GM21381 (cell line): ENCODE measurements around the gene DCBLD2.
"Not testable (repeated sequence)": the region's sequence is repeated elsewhere in the genome, so short reads cannot be mapped to it uniquely, and the experiment has no call there.

Source experiments
- ATAC-seq: cut with Tn5 transposase; IDR thresholded peaks from one replicate; pipeline ENCODE4 v1.9.1; 2021; ENCODE audit warnings: mild to moderate bottlenecking, moderate library complexity; ENCODE audit not compliant: unreplicated experiment

The DCBLD2 gene

DNA sequence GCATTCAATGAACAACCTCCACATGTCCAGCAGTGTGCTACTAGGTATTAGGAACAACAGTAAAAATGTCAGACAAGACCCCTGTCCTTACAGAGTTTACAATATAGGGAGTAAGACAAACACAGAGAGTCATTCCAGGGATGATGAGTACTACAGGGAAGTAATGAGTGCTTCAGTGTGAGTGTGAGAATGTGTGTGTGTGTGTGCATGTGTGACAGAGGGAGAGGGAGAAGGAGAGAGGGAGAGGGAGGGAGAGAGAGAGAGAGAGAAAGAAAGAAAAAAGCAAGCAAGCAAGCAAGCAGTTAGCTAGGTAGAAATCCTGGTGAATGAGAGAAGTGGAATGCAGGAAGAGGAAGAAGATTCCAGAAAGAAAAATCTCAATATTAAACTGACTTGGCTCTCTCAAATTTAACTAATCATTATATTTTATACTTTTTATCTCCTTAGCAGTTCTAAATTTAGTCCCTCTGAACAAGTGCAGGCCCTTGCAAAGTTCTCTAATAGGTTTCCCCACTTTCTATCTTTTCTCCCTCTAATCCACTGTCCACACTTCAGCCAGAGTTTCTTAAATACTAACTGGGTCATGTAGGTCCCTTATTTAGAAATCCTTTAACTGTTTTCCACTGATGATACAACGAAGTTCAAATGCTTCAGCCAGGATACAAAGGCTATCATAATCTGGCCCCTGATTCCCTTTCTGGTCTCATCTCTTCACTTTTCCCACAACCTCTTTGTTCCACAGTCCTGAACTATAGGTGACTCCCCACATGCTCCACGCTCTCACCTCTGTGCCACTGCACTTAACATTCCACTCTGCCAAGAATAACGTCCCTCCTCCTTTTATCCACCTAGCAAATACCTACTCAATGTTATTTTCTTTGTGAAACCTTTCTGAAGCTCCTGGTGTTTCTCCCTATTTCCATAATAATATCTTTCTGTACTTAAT, 10.3 kb downstream of the DCBLD2 start:
- ATAC-seq: no peak

DNA sequence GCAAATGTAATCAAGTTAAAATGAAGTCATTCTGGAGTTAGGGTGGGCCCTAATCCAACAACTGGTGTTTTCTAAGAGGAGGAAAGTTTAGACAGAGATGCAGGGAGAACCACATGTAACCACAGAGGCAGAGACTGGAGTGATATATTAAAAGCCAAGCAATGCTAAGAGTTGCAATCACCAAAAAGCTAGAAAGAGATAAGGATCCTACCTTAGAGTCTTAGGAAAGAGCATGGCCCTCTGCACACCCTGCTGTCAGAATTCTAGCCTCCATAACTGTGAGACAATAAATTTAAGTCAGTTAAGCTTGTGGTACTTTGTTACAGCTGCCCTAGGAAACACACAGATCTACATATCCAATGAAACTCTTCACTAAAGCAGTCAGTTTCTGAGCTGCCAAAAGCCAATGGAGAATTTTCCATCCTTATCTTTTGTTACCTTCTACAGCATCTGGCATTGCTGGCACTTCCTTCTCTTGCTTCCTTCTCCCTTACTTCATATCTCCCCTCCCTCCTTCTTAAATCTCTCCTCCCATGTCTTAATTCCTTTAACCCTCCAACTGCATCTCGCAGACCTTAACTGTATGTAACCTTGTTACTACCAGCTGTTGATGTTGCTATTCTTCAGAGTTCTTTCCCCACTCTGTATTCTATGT, 11.2 kb downstream of the DCBLD2 start:
- no peak for ATAC-seq

DNA sequence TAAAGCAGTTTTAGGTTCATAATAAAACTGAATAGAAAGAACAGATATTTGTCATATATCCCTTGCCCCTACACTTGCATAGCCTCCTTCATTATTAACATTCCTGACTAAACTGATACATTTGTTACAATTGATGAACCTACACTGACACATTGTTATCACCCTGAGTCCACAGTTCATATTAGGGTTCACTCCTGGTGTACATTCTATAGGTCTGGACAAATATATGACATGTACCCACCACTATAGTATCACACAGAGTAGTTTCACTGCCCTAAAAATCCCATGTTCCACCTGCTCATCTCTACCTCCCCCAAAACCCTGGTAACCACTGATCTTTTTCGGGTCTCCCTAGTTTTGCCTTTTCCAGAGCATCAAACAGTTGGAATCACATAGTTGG, 13.8 kb downstream of the DCBLD2 start:
- no peak for ATAC-seq

DNA sequence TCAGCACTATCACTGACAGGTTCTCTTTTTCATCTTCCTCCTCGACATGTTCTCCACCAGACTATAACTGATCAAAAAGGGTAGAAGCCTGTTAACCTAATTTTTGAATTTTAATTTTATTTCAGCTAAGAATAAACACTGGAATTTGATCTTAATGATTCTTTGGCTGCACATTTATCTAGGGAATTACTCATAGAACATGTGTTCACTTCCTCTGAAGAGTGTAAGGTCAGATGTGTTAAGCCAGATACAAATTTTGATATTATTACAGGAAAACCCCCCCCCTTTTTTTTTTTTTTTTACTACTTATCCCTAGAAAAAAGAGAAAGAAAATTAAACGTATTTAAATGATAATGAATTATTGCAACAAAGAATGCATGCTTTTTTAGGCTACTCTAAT, 15.0 kb downstream of the DCBLD2 start:
- ATAC-seq: no peak

DNA sequence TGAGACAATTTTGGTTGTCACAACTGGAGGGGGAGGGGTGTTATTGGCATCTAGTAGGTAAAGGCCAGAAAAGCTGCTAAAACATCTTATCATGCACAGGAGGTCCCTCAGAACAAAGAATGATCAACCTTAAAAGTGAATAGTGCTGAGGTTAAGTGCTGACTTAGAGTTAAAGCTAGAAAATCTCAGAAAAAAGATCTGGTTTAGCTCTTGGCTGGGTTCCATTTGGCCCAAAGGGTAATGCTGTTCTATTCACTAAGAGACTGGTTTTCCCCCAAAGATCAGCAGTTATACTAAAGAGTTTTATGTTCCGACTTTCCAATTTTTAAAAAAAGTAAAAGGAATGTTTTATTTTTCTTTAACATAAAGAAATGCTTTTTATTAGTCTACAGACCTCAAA, 15.6 kb downstream of the DCBLD2 start:
- ATAC-seq: no peak

DNA sequence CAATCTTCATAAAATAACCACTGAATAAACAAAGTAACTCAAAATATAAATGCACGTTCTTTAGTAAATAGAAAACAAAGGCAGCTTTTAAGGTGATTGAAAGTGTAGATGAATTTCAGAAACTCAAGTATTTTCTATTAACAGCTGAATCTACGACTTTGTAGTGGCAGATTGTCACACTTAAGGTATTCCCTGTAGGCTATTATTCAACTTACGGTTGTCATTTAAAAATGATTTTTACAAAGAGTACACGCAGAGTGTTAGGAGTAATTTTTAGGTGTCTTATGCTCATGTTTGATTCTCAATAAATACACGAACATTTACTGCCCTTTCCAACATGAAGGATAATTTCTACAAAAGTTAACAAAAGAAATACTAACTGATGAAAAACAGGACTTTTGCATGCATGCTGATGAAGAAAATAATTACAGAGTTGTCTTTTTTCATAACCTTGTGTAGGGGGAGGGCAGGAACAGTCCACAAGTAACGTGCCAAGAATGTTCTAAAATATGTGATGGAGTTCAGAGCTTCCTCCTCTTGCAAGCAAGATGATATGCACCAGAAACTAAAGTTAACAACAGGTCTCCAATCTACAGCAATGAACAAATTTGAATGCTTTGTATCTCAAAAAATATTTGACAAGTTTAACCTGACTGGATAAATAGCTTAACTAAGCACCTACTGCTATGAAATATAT, 16.7 kb downstream of the DCBLD2 start:
- ATAC-seq: no peak

DNA sequence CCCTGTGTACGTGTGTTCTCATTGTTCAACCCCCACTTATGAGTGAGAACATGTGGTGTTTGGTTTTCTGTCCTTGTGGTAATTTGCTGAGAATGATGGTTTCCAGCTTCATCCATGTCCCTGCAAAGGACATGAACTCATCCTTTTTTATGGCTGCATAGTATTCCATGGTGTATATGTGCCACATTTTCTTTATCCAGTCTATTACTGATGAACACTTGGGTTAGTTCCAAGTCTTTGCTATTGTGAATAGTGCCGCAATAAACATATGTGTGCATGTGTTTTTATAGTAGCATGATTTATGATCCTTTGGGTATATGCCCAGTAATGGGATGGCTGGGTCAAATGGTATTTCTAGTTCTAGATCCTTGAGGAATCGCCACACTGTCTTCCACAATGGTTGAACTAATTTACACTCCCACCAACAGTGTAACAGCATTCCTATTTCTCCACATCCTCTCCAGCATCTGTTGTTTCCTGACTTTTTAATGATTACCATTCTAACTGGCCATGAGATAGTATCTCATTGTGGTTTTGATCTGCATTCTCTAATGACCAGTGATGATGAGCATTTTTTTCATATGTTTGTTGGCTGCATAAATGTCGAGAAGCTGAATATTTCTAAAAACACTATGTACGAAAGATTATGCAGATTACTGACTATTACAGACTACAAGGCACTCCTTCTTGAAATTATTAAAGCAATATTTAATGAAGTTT, 18.7 kb downstream of the DCBLD2 start:
- ATAC-seq: not testable (repeated sequence)

DNA sequence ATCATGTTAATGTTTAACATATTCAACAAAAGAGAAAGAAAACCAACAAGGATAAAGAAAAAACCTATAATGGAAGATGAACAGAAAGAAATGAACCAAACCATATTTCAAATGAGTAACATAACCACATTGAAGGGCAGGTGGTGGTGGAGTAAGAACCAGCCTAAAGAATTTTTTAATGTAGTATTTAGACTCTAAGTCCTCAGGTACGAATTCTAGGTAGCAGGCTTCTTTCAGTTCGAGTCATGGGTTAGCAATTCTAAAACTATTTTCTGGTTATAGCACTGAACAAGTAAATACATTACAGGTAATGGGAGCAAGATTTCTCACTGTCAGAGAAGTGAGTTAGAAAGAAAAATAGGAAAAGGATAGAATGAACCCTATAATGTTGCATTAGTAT, 24.4 kb downstream of the DCBLD2 start:
- no peak for ATAC-seq

DNA sequence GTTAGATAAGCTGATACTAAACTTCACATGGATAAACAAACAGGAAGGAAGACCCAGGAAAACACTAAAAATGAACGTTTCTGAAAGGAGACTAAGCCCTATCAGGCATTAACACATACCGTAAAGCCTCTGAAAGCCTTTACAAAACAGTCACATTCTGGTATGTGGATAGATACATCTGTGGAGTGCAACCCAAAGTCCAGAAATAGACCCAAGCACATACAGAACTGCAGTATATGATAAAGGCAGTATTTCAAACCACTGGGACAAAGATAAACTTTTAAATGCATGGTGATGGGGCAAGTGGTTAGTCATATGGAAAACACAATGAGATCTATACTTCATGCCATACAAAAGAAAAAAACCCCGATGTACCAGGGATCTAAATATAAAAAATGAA, 26.0 kb downstream of the DCBLD2 start:
- ATAC-seq: no peak

DNA sequence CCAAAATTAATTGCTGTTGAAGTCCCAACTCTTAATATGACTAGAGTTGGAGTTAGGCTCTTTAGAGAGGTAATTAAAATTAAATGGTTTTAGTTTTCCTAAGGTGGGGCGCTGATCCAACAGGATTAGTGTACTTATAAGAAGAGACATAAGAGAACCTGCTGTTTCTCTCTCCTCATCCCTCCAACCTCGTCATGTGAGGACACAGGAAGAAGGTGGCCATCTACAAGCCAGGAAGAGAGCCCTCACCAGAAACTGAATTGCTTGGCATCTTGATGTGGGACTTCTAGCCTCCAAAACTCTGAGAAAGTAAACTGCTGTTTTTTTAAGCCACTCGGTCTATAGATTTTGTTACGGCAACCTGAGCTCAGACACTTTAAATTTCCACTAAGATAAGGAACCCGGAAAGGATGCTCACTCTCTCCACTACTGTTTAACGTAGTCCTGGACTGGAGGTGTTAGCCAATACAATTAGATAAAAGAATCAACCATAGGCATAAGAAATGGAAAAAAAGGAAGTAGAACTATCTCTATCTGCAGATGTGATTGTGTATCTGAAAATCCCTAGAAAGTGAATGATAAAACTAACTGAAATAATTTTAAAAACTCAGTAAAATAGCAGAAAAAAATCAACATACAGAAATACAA, 26.8 kb downstream of the DCBLD2 start:
- no peak for ATAC-seq

DNA sequence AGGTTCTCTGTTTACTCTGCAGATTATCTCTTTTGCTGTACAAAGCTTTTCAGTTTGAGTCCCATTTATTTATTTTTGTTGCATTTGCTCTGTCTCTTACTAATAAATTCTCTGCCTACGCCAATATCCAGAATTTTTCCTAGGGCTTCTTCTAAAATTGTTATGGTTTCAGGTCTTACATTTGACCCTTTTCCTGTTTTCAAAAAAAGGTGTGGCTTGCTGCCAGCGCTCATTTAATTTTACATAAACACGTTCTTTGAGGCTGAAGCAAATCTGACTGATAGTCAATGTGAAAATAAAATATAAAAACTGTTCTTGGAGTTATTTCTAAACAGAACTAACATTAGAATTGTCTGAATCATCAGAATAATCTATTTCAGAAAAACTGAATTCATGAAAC, 32.1 kb downstream of the DCBLD2 start:
- ATAC-seq: no peak

DNA sequence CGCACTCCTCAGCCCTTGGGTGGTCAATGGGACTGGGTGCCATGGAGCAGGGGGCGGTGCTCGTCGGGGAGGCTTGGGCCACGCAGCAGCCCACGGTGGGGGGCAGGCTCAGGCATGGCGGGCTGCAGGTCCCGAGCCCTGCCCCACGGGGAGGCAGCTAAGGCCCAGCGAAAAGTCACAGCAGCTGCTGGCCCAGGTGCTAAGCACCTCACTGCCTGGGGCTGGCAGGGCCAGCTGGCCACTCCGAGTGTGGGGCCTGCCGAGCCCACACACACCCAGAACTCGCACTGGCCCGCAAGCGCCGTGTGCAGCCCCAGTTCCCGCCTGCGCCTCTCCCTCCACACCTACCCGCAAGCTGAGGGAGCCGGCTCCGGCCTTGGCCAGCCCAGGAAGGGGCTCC, 43.5 kb downstream of the DCBLD2 start:
- not testable (repeated sequence) for ATAC-seq

DNA sequence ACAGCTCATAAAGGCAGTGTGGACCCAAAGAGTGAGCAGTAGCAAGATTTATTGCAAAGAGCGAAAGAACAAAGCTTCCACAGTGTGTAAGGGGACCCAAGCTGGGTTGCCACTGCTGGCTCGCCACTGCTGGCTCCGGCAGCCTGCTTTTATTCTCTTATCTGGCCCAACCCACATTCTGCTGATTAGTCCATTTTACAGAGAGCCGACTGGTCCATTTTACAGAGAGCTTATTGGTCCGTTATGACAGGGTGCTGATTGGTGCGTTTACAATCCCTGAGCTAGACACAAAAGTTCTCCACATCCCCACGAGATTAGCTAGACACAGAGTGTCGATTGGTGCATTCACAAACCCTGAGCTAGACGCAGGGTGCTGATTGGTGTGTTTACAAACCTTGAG, 44.2 kb downstream of the DCBLD2 start:
- not testable (repeated sequence) for ATAC-seq

DNA sequence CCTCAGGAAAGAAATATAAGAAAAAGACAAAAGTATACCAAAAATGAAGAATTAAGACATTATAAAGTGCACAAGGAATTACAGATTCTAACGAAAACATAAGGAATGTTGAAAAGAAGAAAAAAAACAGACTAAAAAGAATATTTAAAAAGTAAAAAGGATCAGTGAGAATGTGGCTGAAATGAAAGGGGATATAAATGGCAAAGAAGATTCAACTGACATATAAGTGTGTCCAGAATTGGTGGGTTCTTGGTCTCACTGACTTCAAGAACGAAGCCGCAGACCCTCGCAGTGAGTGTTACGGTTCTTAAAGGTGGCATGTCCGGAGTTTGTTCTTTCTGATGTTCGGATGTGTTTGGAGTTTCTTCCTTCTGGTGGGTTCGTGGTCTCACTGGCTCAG, 44.8 kb downstream of the DCBLD2 start:
- ATAC-seq: no peak

DNA sequence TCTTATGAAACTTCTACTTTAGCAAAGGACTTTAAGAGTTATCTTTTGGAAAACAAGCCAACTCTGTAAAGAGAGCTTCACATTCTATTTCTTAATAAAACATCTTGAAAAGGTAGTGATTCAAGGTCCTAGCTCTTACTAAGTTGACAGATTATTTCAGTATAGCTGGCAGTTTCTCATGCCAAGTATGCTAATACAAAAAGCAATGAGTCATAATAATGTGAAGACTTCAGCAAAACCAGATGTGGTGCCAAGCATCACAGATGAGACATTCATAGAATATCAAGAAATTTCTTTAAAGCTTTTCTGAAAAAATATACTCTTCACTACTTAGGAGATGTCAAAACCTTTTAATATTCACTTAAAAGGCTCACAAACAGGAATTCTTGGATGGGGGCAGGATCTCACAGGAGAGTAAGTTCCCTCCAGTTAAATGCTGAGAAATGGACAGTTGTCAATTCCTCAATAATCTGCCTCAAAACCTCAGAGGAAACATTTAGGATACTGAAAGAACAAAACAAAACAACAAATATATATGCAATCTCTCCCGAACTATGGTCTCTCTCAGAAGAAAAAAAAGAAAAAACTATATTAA, 45.6 kb downstream of the DCBLD2 start:
- no peak for ATAC-seq

DNA sequence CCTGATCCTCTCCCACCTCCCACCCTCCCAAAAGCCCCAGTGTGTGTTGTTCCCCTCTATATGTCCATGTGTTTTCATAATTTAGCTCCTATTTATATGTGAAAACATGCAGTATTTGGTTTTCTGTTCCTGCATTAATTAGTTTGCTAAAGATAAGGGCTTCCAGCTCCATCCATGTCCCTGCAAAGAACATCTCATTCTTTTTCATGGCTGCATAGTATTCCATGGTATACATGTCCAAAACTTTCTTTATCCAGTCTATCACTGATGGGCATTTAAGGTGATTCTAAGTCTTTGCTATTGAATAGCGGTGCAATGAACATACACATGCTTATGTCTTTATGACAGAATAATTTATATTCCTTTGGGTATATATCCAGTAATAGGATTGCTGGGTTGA, 53.4 kb downstream of the DCBLD2 start:
- no peak for ATAC-seq

DNA sequence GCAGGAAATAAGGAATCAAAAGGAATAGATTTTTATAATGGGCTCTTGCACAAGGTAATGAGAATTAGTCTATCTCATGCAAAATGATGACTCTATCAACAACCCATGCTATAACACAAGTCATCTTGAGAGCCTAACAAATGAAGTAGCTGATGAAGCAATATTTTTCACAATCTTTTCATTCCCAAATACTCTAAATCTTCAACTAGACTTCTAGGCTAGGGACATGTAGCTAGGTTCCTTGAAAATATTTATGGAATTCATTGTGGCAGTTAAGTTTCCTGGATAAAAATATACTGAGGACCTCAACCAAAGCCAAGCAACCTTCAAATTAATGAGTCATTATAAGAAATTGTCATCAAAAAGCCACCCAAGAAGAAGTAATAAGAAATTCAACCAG, 55.4 kb downstream of the DCBLD2 start:
- no peak for ATAC-seq

DNA sequence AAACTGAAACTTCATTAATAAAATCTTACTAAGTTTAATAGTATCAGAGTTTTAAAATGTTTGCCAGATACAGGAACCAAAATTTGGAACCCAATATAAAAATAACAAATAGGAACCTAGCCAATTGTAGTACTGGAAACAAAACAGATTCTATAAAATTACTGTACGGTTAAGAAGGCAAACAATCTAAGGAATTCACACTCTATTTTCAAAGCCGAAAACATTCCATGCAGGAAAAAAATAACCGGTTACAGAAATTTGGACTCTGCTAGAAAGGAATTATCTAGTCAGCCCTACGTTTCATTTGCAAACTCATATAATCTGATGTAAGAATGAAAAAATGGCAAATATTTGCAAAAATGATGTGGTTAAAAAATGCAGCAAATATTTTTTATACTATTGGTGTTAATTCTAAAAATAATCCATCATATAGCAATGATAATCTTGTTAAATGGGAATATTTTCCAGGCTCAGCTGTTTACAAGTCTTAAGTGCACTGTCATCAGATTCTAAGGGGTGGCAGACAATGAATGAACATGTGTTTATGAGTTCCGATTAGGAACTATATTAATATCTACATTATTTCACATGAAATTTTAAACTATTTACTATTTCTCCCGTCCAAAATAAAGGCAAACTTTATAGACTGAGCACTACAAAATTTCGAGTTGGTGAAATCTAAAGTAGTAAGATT, 58.1 kb downstream of the DCBLD2 start:
- no peak for ATAC-seq

DNA sequence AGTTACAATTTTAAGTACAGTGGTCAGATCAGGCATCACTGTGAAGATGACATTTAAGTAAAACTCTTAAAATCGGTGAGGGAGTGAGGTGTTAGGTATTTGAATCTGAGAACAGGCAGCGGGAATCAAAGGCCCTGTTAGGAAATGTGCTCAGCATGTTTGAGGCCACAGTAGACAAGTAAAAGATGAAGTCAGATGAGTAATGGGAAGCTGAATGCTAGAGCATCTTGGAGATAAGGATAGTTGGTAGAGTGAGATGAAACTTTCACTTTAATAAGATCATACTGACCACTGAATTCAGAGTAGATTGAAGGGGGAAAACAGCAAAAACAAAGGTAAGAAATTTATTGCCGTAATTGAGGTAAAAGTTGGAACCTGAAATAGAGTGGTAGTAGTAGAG, 61.6 kb downstream of the DCBLD2 start:
- ATAC-seq: no peak

DNA sequence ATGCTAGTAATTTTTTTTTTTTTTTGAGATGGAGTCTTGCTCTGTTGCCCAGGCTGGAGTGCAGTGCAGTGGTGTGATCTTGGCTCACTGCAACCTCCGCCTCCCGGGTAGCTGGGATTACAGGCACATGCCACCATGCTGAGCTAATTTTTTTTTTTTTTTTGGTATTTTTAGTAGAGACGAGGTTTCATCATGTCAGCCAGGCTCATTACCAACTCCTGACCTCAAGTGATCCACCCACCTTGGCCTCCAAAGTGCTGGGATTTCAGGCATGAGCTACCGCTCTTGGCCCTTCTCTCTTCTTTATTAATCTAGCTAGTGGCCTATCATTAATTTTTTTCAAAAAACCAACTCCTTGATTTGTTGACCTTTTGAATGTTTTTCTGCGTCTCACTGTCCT, 70.4 kb downstream of the DCBLD2 start:
- ATAC-seq: not testable (repeated sequence)
